HepG2 (cell line): ENCODE measurements around the gene GRID1. TPM values are rescaled to one million over a fixed set of nuclear protein-coding genes. Genes with fewer than 3 reads are reported as not detected.

ENCODE experiments used
- ATAC-seq: fragments of 200-7000 bp; cut with Tn5 transposase; 3 replicates; pipeline ENCODE4 v1.9.1; 2020; ENCODE audit warnings: mild to moderate bottlenecking, moderate library complexity
- BruUV-seq: library from RNA; stranded (reverse); fragments of 400-500 nt; replicated peaks from 2 replicates; lab custom pipeline; 2021; lab: Mats Ljungman, UMichigan
- CTCF ChIA-PET: fragments of 300-600 bp; formaldehyde crosslinking; extraction: SDS; loops from one replicate; lab custom pipeline; 2021; ENCODE audit warnings: low total read pairs, inconsistent platforms, low intra/inter-chr PET ratio; lab: Yijun Ruan, JAX
- POLR2A ChIA-PET: fragments of 350-600 bp; sonication (Branson Sonifier 250); formaldehyde crosslinking; loops from one replicate; lab custom pipeline; 2020; ENCODE audit warnings: antibody characterized with exemption, inconsistent platforms; lab: Yijun Ruan, JAX
- DNase-seq: peaks from one replicate; pipeline ENCODE4 v3.0.0-alpha.2; 2015; ENCODE audit warnings: low spot score
- FAIRE-seq: peaks from 3 replicates; lab custom pipeline; 2011; peaks lifted over from hg19 to GRCh38; lab: Jason Lieb, UNC
- H2AFZ ChIP-seq: one replicate; pipeline ENCODE4 v1.6.1; 2011; ENCODE audit warnings: low read length, inconsistent platforms
- H3K27ac ChIP-seq: fragments of 300-600 bp; 3 replicates; pipeline ENCODE4 v1.8.0; 2011; ENCODE audit warnings: mixed run types, mild to moderate bottlenecking, mixed read lengths, low read length, inconsistent platforms; ENCODE audit not compliant: insufficient read depth; ENCODE audit errors: extremely low read length
- H3K27me3 ChIP-seq, 2 experiments: fragments of 200-600 bp in 1 of 2; 2 replicates in 1 of 2; 3 replicates in 1 of 2; pipeline versions ENCODE4 v1.6.0 to v1.8.0; 2011; ENCODE audit warnings: low read length in 2 of 2, mild to moderate bottlenecking in 2 of 2, moderate library complexity in 2 of 2, inconsistent platforms in 1 of 2; ENCODE audit not compliant: insufficient read depth in 2 of 2, control insufficient read depth in 1 of 2
- H3K36me3 ChIP-seq, 2 experiments: fragments of 200-600 bp in 1 of 2; replicated peaks in 1 of 2; 2 replicates in 1 of 2; 3 replicates in 1 of 2; pipeline versions ENCODE4 v1.5.1 to v1.8.0; 2011; ENCODE audit warnings: low read length in 2 of 2, inconsistent platforms in 1 of 2; ENCODE audit not compliant: insufficient read depth in 2 of 2, control insufficient read depth in 1 of 2
- H3K4me1 ChIP-seq: 2 replicates; pipeline ENCODE4 v1.5.1; 2012; ENCODE audit warnings: low read length, inconsistent platforms; ENCODE audit not compliant: insufficient read depth
- H3K4me2 ChIP-seq: 2 replicates; pipeline ENCODE4 v1.6.0; 2011; ENCODE audit warnings: low read depth, low read length, inconsistent platforms
- H3K4me3 ChIP-seq, 3 experiments: fragments of 200-600 bp in 1 of 3; sonication (generic), shearing (Covaris generic) in 1 of 3; replicated peaks in 1 of 3; 2 replicates each; pipeline ENCODE4 v1.5.1; 2011 to 2016; ENCODE audit warnings: low read length in 3 of 3, inconsistent platforms in 2 of 3, low read depth in 2 of 3, mild to moderate bottlenecking in 2 of 3, control low read depth in 1 of 3, mixed read lengths in 1 of 3; ENCODE audit not compliant: insufficient read depth in 1 of 3
- H3K79me2 ChIP-seq: one replicate; pipeline ENCODE4 v1.6.1; 2011; ENCODE audit warnings: low read length, inconsistent platforms; ENCODE audit not compliant: insufficient read depth
- H3K9ac ChIP-seq: 2 replicates; pipeline ENCODE4 v1.6.0; 2011; ENCODE audit warnings: mild to moderate bottlenecking, low read depth, low read length, inconsistent platforms; ENCODE audit not compliant: insufficient read depth
- H3K9me3 ChIP-seq: 2 replicates; pipeline ENCODE4 v1.5.1; 2012; ENCODE audit warnings: mild to moderate bottlenecking, low read length
- H4K20me1 ChIP-seq: 2 replicates; pipeline ENCODE4 v1.6.0; 2011; ENCODE audit warnings: inconsistent platforms, mild to moderate bottlenecking, low read length, moderate library complexity; ENCODE audit not compliant: insufficient read depth
- AKNA ChIP-seq: sonication (generic); formaldehyde crosslinking; IDR thresholded peaks from 2 replicates; pipeline ENCODE4 v1.4.0; 2020; ENCODE audit warnings: missing genetic modification reagents, borderline replicate concordance
- MAFF ChIP-seq: IDR thresholded peaks from 2 replicates; pipeline ENCODE4 v1.6.1; 2011; ENCODE audit warnings: low read depth, low read length, improper control_type of control experiment
- MAFK ChIP-seq, 2 experiments: IDR thresholded peaks in 1 of 2; conservative IDR thresholded peaks in 1 of 2; 2 replicates each; pipeline ENCODE4 v1.6.1; 2011; ENCODE audit warnings: improper control_type of control experiment in 2 of 2, low read length in 2 of 2
- NFE2L1 ChIP-seq: sonication (generic); formaldehyde crosslinking; IDR thresholded peaks from 2 replicates; pipeline ENCODE4 v1.4.0; 2020; ENCODE audit warnings: missing genetic modification reagents, mild to moderate bottlenecking, borderline replicate concordance
- ZNF350 ChIP-seq: sonication (generic); formaldehyde crosslinking; IDR thresholded peaks from 2 replicates; pipeline ENCODE4 v1.4.0; 2020; ENCODE audit warnings: mild to moderate bottlenecking, low read depth, missing genetic modification reagents, borderline replicate concordance
- ZNF780A ChIP-seq: sonication (generic); formaldehyde crosslinking; IDR thresholded peaks from 2 replicates; pipeline ENCODE4 v1.8.0; 2022; ENCODE audit warnings: mild to moderate bottlenecking, missing genetic modification reagents, moderate library complexity
- WGBS: methylation state at CpG from one replicate; pipeline ENCODE4 v1.1.6; 2017; ENCODE audit warnings: low lambda C conversion rate; 5-methylcytosine and 5-hydroxymethylcytosine counted together
- in situ Hi-C: cut with HindIII; loops from 2 replicates; pipeline ENCODE4 v1.10.0; 2017; ENCODE audit warnings: low pct_unique_long_range_greater_than_20kb; ENCODE audit not compliant: extremely low pct_ligation_motif_present
- intact Hi-C: fragments of 100-400 bp; cut with micrococcal nuclease; formaldehyde crosslinking; loops from one replicate; pipeline ENCODE4 v1.10.0; 2022; ENCODE audit not compliant: unreplicated experiment
- polyA plus RNA-seq, 8 experiments: library from polyadenylated mRNA; depleted of rRNA in 3 of 8; stranded (reverse) in 7 of 8; unstranded in 1 of 8; fragments of >200 nt; fragmentation: Illumina TruSeq in 4 of 8; extraction: Trizol in 4 of 8; gene quantifications; 2 replicates each; pipeline versions ENCODE4 v1.2.1 to v1.2.3, GENCODE V29; 2011 to 2016; ENCODE audit warnings: low read depth in 4 of 8, missing spikeins in 1 of 8, mixed read lengths in 1 of 8; ENCODE audit not compliant: insufficient read depth in 1 of 8
- total RNA-seq, 5 experiments: library from RNA; depleted of rRNA; stranded (reverse); fragments of >200 nt; fragmentation: Illumina TruSeq; extraction: Trizol; gene quantifications; 2 replicates each; pipeline ENCODE4 v1.2.3, GENCODE V29; 2016; ENCODE audit warnings: low read depth in 1 of 5

GRID1 gene
- total and polyA plus RNA-seq, 2 of the 13 experiments (the other 11 are each of a cell fraction or from before 2014, with no cell fraction given): 0.05 TPM; not detected in 1

GRCh38 chr10:86327954-86328725 is 38.5 kb downstream of the GRID1 start:
- in situ Hi-C loops (no loop called here), intact Hi-C loops (no loop called here)
- Histone ChIP-seq H3K36me3 (no peaks in the 10 kb centered on the region), H3K27me3 (peaks cover 2 to 13% of the 10 kb centered on the region in 2 experiments; a peak in 4 of 5 replicates), H3K4me1 (no peaks in the 10 kb centered on the region), H3K79me2 (no peaks in the 10 kb centered on the region), H4K20me1 (no peaks in the 10 kb centered on the region), H3K4me3 (no peak overlapping the region), H3K9ac (no peak overlapping the region), H2AFZ (no peak overlapping the region), H3K4me2 (no peak overlapping the region), H3K9me3 (no peaks in the 10 kb centered on the region), H3K27ac (no peak overlapping the region)
- TF ChIP-seq ZNF780A (CRISPR knock-in tag) (no peak), NFE2L1 (CRISPR knock-in tag) (no peak), MAFK (conservative IDR thresholded peaks at IDR 0.05 in 1 of 2, IDR thresholded peaks at IDR 0.05 in 1 of 2; ENCODE audit: low read length in 2 of 2) (peak; percentile 67 to 78), ZNF350 (no peak), AKNA (CRISPR knock-in tag) (no peak), MAFF (peak; percentile 57)
- POLR2A ChIA-PET: no interaction called here
- WGBS: 7% methylated on average over 7 of the region's 7 CpGs
- FAIRE-seq (no peak), DNase-seq (no peak), ATAC-seq (no peak)
- CTCF ChIA-PET: no interaction called here
- BruUV-seq: no TSS peak
